Natural killer cell (primary cell): ENCODE data around the gene SLCO4A1. TPM values are rescaled to one million over a fixed set of nuclear protein-coding genes. Genes with fewer than 3 reads are reported as not detected.
A peak's percentile ranks its signal among the peaks of the same experiment; 100 is the strongest.

Experiments
- ATAC-seq, 3 donors: fragments of 150-1000 bp in 2 of 3; fragments of 200-7000 bp in 1 of 3; cut with Tn5 transposase; 1 replicate in 1 of 3; 2 replicates in 2 of 3; pipeline ENCODE4 v1.10.0; 2021; ENCODE audit warnings: mild to moderate bottlenecking in 2 of 3, moderate library complexity in 2 of 3
- DNase-seq, 2 donors: peaks; one replicate each; pipeline versions ENCODE4 v3.0.0 to v3.0.0-alpha.2; 2013 to 2021; ENCODE audit warnings: mixed read lengths in 1 of 2
- H3K27ac ChIP-seq: one replicate; pipeline ENCODE4 v1.5.1; 2013; ENCODE audit warnings: mild to moderate bottlenecking, low read length
- H3K27me3 ChIP-seq: one replicate; pipeline ENCODE4 v1.6.1; 2013; ENCODE audit warnings: low read length; ENCODE audit not compliant: control insufficient read depth, insufficient read depth
- H3K36me3 ChIP-seq: one replicate; pipeline ENCODE4 v1.6.1; 2013; ENCODE audit warnings: low read length; ENCODE audit not compliant: control insufficient read depth, insufficient read depth
- H3K4me1 ChIP-seq: one replicate; pipeline ENCODE4 v1.6.1; 2013; ENCODE audit warnings: low read length; ENCODE audit not compliant: control insufficient read depth, insufficient read depth
- H3K4me3 ChIP-seq: one replicate; pipeline ENCODE4 v1.5.1; 2013; ENCODE audit warnings: low read length
- H3K9me3 ChIP-seq: one replicate; pipeline ENCODE4 v1.6.1; 2013; ENCODE audit warnings: low read length; ENCODE audit not compliant: control insufficient read depth, insufficient read depth
- H3K27ac Mint-ChIP-seq, 2 donors: one replicate each; pipeline ENCODE4 v1.8.0; 2022; ENCODE audit warnings: mild to moderate bottlenecking in 2 of 2, mixed read lengths in 2 of 2, moderate library complexity in 1 of 2
- H3K27me3 Mint-ChIP-seq, 2 donors: one replicate each; pipeline ENCODE4 v1.8.0; 2022; ENCODE audit warnings: low read depth in 2 of 2, mixed read lengths in 2 of 2
- H3K36me3 Mint-ChIP-seq: one replicate; pipeline ENCODE4 v1.8.0; 2022; ENCODE audit warnings: mixed read lengths
- H3K4me1 Mint-ChIP-seq, 2 donors: one replicate each; pipeline ENCODE4 v1.8.0; 2022; ENCODE audit warnings: mixed read lengths in 2 of 2
- H3K4me3 Mint-ChIP-seq: one replicate; pipeline ENCODE4 v1.8.0; 2022; ENCODE audit warnings: mild to moderate bottlenecking, moderate library complexity, mixed read lengths
- H3K9me3 Mint-ChIP-seq, 2 donors: one replicate each; pipeline ENCODE4 v1.8.0; 2022; ENCODE audit warnings: mixed read lengths in 2 of 2
- CTCF ChIP-seq: fragments of 200-600 bp; IDR thresholded peaks from one replicate; pipeline ENCODE4 v1.8.0; 2022; ENCODE audit warnings: antibody characterized with exemption
- WGBS: methylation state at CpG from one replicate; pipeline ENCODE4 v1.1.7; 2013; ENCODE audit warnings: missing lambda C conversion rate; ENCODE audit not compliant: insufficient coverage; 5-methylcytosine and 5-hydroxymethylcytosine counted together
- intact Hi-C: fragments of 100-400 bp; cut with micrococcal nuclease; formaldehyde crosslinking; loops from one replicate; pipeline ENCODE4 v1.14.2; 2022
- total RNA-seq, 4 donors: library from RNA; stranded (reverse); fragments of 120-200 nt in 1 of 4; gene quantifications; one replicate each; pipeline versions ENCODE4 v1.2.3 to v1.2.4, GENCODE V29; 2013 to 2022

The SLCO4A1 gene
- total RNA-seq, 3 donors from 2014 or later (not counting 1 experiment from before 2014, with no cell fraction given), result 0.59 to 1.4 (median 1.1) TPM

- H3K4me1 Mint-ChIP-seq, result peaks cover 19 to 20% of the 10 kb centered on the region in 2 donors
- no peaks in the 10 kb centered on the region for H3K36me3 Mint-ChIP-seq
- Histone ChIP-seq H3K27me3 (no peaks in the 10 kb centered on the region), H3K36me3 (no peaks in the 10 kb centered on the region), H3K9me3 (no peaks in the 10 kb centered on the region), H3K4me1 (peaks cover 38% of the 10 kb centered on the region), H3K27ac (peak overlapping the region; percentile 95), H3K4me3 (peak overlapping the region; percentile 36)
- no peak for TF ChIP-seq CTCF
- H3K4me3 Mint-ChIP-seq, result peak overlapping the region; percentile 91
- 42% methylated on average over 40 of the region's 44 CpGs for WGBS
- H3K27me3 Mint-ChIP-seq, result no peaks in the 10 kb centered on the region
- H3K27ac Mint-ChIP-seq, result peak overlapping the region; percentile 92 to 97
- DNase-seq (peak; percentile 55 to 86), ATAC-seq (peak; percentile 75 to 85 (median 75))
- H3K9me3 Mint-ChIP-seq, result no peaks in the 10 kb centered on the region
- intact Hi-C loops, result loop anchor here (5.0 kb wide), 1 partner anchor 35 kb away; no protein-coding TSS in a partner anchor
These were observed 10.0 kb downstream of the SLCO4A1 start for GRCh38 chr20:62652041-62652893.

GRCh38 chr20:62652894-62653305 lies 10.6 kb downstream of the SLCO4A1 start:
- no peak for TF ChIP-seq CTCF
- H3K27me3 ChIP-seq, result no peaks in the 10 kb centered on the region
- DNase-seq, result no peak
- intact Hi-C loops, result loop anchor here (5.0 kb wide), 1 partner anchor 36 kb away; no protein-coding TSS in a partner anchor
- H3K4me3 ChIP-seq, result no peak overlapping the region
- Mint-ChIP-seq H3K4me1 (peaks cover 19 to 20% of the 10 kb centered on the region in 2 donors), H3K27ac (peak overlapping the region; percentile 92 to 97), H3K36me3 (no peaks in the 10 kb centered on the region), H3K4me3 (peak overlapping the region; percentile 91), H3K9me3 (no peaks in the 10 kb centered on the region), H3K27me3 (no peaks in the 10 kb centered on the region)
- no peak for ATAC-seq
- peaks cover 38% of the 10 kb centered on the region for H3K4me1 ChIP-seq
- peak overlapping the region; percentile 95 for H3K27ac ChIP-seq
- H3K9me3 ChIP-seq, result no peaks in the 10 kb centered on the region
- H3K36me3 ChIP-seq, result no peaks in the 10 kb centered on the region
- 97% methylated on average over 20 of the region's 20 CpGs for WGBS

GRCh38 chr20:62653373-62653772 lies 11.1 kb downstream of the SLCO4A1 start:
- DNase-seq (no peak), ATAC-seq (no peak)
- 90% methylated on average over 12 of the region's 12 CpGs for WGBS
- no peak overlapping the region for H3K4me3 ChIP-seq
- no peaks in the 10 kb centered on the region for H3K9me3 ChIP-seq
- no peaks in the 10 kb centered on the region for H3K27me3 ChIP-seq
- H3K27me3 Mint-ChIP-seq, result no peaks in the 10 kb centered on the region
- H3K36me3 ChIP-seq, result no peaks in the 10 kb centered on the region
- H3K9me3 Mint-ChIP-seq, result no peaks in the 10 kb centered on the region
- TF ChIP-seq CTCF, result no peak
- H3K4me1 ChIP-seq, result peaks cover 38% of the 10 kb centered on the region
- H3K36me3 Mint-ChIP-seq, result no peaks in the 10 kb centered on the region
- H3K4me3 Mint-ChIP-seq, result no peak overlapping the region
- peaks cover 19 to 20% of the 10 kb centered on the region in 2 donors for H3K4me1 Mint-ChIP-seq
- intact Hi-C loops, result loop anchor here (5.0 kb wide), 1 partner anchor 36 kb away; no protein-coding TSS in a partner anchor
- peak overlapping the region; percentile 95 for H3K27ac ChIP-seq
- peak overlapping the region in 1 of 2 donors; percentile 47 for H3K27ac Mint-ChIP-seq
